ENCODE results near the gene SMIM38.

Gene SMIM38

DNA sequence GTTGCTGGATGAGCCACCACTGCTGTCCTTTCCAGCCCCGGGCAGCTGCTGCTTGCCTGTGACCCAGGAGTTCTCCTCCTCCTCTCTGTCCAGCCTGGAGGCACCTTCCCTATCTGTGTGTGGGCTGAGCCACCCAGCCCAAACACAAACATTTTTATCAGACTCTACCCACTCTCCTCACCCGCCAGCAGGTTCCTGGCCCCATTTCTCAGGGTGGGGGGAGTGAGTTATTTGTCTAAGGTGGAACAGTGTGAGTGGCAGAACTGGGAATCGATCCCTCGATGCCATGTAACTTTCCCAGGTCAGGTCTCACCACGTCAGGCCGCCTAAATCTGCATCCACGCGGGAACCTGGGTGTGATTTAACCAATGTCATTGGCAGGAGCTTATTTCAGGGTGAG is 20.8 kb upstream of the SMIM38 start:
- H4K20me1 ChIP-seq (ENCODE audit: insufficient read depth, low read length): no peaks in the 10 kb centered on the region
- DNase-seq: no peak
- TF ChIP-seq, protein P1, sequence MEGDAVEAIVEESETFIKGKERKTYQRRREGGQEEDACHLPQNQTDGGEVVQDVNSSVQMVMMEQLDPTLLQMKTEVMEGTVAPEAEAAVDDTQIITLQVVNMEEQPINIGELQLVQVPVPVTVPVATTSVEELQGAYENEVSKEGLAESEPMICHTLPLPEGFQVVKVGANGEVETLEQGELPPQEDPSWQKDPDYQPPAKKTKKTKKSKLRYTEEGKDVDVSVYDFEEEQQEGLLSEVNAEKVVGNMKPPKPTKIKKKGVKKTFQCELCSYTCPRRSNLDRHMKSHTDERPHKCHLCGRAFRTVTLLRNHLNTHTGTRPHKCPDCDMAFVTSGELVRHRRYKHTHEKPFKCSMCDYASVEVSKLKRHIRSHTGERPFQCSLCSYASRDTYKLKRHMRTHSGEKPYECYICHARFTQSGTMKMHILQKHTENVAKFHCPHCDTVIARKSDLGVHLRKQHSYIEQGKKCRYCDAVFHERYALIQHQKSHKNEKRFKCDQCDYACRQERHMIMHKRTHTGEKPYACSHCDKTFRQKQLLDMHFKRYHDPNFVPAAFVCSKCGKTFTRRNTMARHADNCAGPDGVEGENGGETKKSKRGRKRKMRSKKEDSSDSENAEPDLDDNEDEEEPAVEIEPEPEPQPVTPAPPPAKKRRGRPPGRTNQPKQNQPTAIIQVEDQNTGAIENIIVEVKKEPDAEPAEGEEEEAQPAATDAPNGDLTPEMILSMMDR (IDR thresholded peaks at IDR 0.05; ENCODE audit: borderline replicate concordance, extremely low read depth, low read length, poor library complexity, severe bottlenecking): no peak
- TF ChIP-seq EZH2 (IDR thresholded peaks at IDR 0.05; ENCODE audit: borderline replicate concordance, low read depth, low read length, severe bottlenecking): no peak
- H3K4me3 ChIP-seq (ENCODE audit: low read depth in 1 of 2, low read length in 2 of 2): no peak overlapping the region
- H2AFZ ChIP-seq (ENCODE audit: low read depth, low read length): no peak overlapping the region
- H3K27me3 ChIP-seq (ENCODE audit: insufficient read depth, low read length, poor library complexity): no peaks in the 10 kb centered on the region
- no peak overlapping the region for H3K4me2 ChIP-seq (ENCODE audit: insufficient read depth, low read length)
- H3K9me3 ChIP-seq (ENCODE audit: insufficient read depth, low read length, severe bottlenecking): no peaks in the 10 kb centered on the region
- H3K36me3 ChIP-seq (ENCODE audit: insufficient read depth, low read length): no peaks in the 10 kb centered on the region
- no peaks in the 10 kb centered on the region for H3K4me1 ChIP-seq (ENCODE audit: insufficient read depth, low read length)
- no peaks in the 10 kb centered on the region for H3K79me2 ChIP-seq (ENCODE audit: insufficient read depth, low read length)
- no peak overlapping the region for H3K27ac ChIP-seq (ENCODE audit: low read length)
- no peak overlapping the region for H3K9ac ChIP-seq (ENCODE audit: low read depth, low read length)
- no peak for ATAC-seq (ENCODE audit: insufficient read depth, low read depth)

DNA sequence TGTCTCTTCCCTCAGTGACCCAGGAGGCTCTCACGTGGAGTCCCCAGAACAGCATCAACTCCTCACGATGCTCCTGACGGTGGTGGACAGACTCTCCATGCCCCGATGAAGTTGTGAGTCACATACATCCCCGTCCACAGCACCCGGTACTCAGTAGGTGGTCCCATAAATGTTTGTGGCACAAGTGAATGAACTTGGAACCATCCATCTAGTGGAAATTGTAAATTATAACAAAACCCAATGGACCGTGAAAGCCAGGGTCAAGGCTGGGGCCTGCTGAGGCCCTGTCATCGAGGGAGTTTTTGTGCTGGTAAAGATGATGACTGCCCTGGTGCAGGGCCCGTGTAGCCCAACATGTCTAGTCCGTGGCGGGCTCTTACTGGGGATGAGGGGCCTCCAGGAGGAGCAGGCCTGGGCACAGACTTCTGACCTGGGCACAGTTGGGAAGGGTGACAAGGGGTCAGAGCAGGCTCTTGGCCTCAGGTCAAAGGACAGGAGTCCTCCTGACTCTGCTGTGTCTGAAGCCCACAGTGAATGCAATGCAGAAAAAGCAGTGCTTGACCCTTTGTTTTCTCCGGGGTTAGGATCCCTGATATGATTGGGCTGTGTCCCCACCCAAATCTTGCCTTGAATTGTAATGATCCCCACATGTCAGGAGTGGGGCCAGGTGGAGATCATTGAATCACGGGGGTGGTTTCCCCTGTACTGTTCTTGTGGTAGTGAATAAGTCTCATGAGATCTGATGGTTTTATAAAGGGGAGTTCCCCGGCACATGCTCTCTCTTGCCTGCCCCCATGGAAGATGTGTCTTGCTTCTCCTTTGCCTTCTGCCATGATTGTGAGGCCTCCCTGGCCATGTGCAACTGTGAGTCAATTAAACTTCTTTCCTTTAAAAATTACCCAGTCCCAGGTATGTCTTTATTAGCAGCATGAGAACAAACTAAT is 20.0 kb upstream of the SMIM38 start:
- Histone ChIP-seq H3K4me1 (ENCODE audit: insufficient read depth, low read length) (no peaks in the 10 kb centered on the region), H3K9ac (ENCODE audit: low read depth, low read length) (no peak overlapping the region), H3K9me3 (ENCODE audit: insufficient read depth, low read length, severe bottlenecking) (no peaks in the 10 kb centered on the region), H3K36me3 (ENCODE audit: insufficient read depth, low read length) (no peaks in the 10 kb centered on the region), H3K27ac (ENCODE audit: low read length) (no peak overlapping the region), H3K27me3 (ENCODE audit: insufficient read depth, low read length, poor library complexity) (no peaks in the 10 kb centered on the region), H3K4me3 (ENCODE audit: low read depth in 1 of 2, low read length in 2 of 2) (no peak overlapping the region), H3K79me2 (ENCODE audit: insufficient read depth, low read length) (no peaks in the 10 kb centered on the region), H2AFZ (ENCODE audit: low read depth, low read length) (no peak overlapping the region), H3K4me2 (ENCODE audit: insufficient read depth, low read length) (no peak overlapping the region), H4K20me1 (ENCODE audit: insufficient read depth, low read length) (no peaks in the 10 kb centered on the region)
- TF ChIP-seq EZH2 (IDR thresholded peaks at IDR 0.05; ENCODE audit: borderline replicate concordance, low read depth, low read length, severe bottlenecking): no peak
- TF ChIP-seq, protein P1 (IDR thresholded peaks at IDR 0.05; ENCODE audit: borderline replicate concordance, extremely low read depth, low read length, poor library complexity, severe bottlenecking): no peak
- no peak for DNase-seq
- ATAC-seq (ENCODE audit: insufficient read depth, low read depth): no peak

DNA sequence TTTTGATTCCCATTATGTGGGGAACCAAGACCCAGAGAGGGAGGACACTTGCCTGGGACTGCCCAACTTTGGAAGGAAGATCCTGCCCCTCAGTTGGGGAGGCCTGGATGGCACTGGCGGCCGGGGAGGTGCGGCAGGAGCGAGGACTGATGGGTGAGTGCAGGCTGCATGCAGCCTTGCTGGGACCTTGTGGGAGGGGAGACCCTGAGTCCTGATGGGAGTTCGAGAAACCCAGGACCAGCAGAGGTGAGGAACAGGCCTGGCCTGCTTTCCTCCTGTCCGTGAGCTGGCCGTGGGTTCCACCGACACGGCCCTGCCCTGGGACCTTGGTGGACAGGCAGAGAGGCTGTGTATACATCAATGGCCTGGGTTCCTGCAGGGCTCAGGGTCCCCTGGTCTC is 19.3 kb upstream of the SMIM38 start:
- Histone ChIP-seq H3K4me2 (ENCODE audit: insufficient read depth, low read length) (no peak overlapping the region), H3K27me3 (ENCODE audit: insufficient read depth, low read length, poor library complexity) (no peaks in the 10 kb centered on the region), H3K4me3 (ENCODE audit: low read depth in 1 of 2, low read length in 2 of 2) (no peak overlapping the region), H3K36me3 (ENCODE audit: insufficient read depth, low read length) (no peaks in the 10 kb centered on the region), H3K4me1 (ENCODE audit: insufficient read depth, low read length) (no peaks in the 10 kb centered on the region), H3K9me3 (ENCODE audit: insufficient read depth, low read length, severe bottlenecking) (no peaks in the 10 kb centered on the region), H3K27ac (ENCODE audit: low read length) (no peak overlapping the region), H4K20me1 (ENCODE audit: insufficient read depth, low read length) (no peaks in the 10 kb centered on the region), H3K79me2 (ENCODE audit: insufficient read depth, low read length) (no peaks in the 10 kb centered on the region), H3K9ac (ENCODE audit: low read depth, low read length) (no peak overlapping the region), H2AFZ (ENCODE audit: low read depth, low read length) (no peak overlapping the region)
- ATAC-seq (ENCODE audit: insufficient read depth, low read depth): no peak
- no peak for DNase-seq
- TF ChIP-seq, protein P1 (IDR thresholded peaks at IDR 0.05; ENCODE audit: borderline replicate concordance, extremely low read depth, low read length, poor library complexity, severe bottlenecking): no peak
- no peak for TF ChIP-seq EZH2 (IDR thresholded peaks at IDR 0.05; ENCODE audit: borderline replicate concordance, low read depth, low read length, severe bottlenecking)

Measured in DND-41 (cell line).